Hair follicular keratinocyte (primary cell): Measurements from ENCODE around the gene TXNDC8. TPM values are rescaled to one million over a fixed set of nuclear protein-coding genes. Genes with fewer than 3 reads are reported as not detected.

Experiments
- total RNA-seq: library from RNA; depleted of rRNA; stranded (reverse); fragments of >200 nt; gene quantifications from 2 replicates; pipeline ENCODE4 v1.2.3, GENCODE V29; 2015

TXNDC8 gene
- total RNA-seq, result not detected in 2 replicates

DNA sequence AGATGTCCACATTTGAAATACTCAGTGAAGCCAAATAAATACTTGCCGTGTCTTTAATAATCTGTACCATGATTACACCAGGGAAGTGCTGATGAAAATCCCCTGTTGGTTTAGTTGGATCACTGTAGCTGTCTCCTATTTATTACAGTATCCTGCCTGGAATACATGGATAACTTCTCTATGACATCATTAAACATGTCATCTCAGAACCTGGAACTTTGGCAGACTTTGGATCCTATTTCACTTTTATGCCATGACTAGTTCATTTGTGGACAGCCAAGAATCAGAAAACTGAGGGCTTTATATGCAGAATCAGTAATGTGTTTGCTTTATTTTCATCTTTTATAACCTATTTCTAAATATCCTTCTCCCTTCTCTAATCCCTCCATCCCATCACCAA is at the start of gene TXNDC8:
Gene TXNDC8 (minus strand): TSS at position 137 of the 400 bp plus-strand sequence.

DNA sequence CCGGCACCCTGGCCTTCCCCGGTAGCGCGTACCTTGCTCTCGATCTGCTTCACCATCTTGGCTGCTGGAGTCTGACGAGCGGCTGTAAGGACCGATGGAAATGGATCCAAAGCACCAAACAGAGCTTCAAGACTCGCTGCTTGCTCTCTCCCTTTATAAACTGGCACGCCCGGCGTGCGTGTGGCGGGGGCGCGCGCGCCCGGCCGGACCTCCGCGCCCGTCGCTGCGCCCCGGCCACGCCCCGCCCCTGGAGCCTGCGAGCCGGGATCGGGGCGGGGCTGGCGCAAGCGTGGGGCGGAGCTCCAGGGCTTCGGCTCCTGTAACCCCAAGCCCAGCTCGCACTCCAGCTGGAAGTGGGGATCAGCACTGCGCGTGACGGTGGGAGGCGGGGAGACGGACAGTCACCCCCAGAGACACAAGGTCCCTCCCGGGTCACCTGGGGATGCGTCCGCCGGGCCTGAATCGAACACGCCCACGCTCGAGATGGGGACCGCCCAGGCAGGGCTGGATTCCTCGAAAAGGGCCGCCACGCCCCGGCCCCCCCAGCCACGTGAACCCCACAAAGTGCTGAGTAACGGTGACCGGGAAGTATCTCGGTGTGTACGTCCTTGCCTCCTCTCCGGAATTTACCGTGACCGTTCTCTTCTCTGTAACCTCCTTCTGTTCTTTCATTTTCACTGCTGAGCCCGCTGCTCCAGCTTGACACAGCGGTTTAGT is 81.1 kb downstream of the TXNDC8 start, which contains the start of gene TXN:
Gene TXN (minus strand): TSS at position 128 of the 717 bp plus-strand sequence. CDS start 72 bp downstream, at position 56.

Other genes with a start within 250 kb of the TXNDC8 start
- gene C9orf152, start 129.7 kb downstream of the TXNDC8 start, total RNA-seq, result not detected in 2 replicates
- 729 and 734 TPM in 2 replicates for gene TXN, start 81.4 kb downstream of the TXNDC8 start, total RNA-seq
- gene SVEP1, start 241.9 kb upstream of the TXNDC8 start, total RNA-seq, result 0.04 and 1.6 TPM in 2 replicates